RPMI7951 (cell line): ENCODE measurements around the gene MMP7. TPM values are rescaled to one million over a fixed set of nuclear protein-coding genes. Genes with fewer than 3 reads are reported as not detected.
A peak's percentile ranks its signal among the peaks of the same experiment; 100 is the strongest.

Experiments used
- DNase-seq: peaks from one replicate; pipeline ENCODE4 v3.0.0-alpha.2; 2012; ENCODE audit warnings: low read depth
- total RNA-seq: library from RNA; depleted of rRNA; stranded (reverse); fragments of >200 nt; shearing (Covaris generic); gene quantifications from 2 replicates; pipeline ENCODE4 v1.2.3, GENCODE V29; 2014; rRNA removed

The MMP7 gene, protein sequence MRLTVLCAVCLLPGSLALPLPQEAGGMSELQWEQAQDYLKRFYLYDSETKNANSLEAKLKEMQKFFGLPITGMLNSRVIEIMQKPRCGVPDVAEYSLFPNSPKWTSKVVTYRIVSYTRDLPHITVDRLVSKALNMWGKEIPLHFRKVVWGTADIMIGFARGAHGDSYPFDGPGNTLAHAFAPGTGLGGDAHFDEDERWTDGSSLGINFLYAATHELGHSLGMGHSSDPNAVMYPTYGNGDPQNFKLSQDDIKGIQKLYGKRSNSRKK
- not detected in 2 replicates for total RNA-seq

DNA sequence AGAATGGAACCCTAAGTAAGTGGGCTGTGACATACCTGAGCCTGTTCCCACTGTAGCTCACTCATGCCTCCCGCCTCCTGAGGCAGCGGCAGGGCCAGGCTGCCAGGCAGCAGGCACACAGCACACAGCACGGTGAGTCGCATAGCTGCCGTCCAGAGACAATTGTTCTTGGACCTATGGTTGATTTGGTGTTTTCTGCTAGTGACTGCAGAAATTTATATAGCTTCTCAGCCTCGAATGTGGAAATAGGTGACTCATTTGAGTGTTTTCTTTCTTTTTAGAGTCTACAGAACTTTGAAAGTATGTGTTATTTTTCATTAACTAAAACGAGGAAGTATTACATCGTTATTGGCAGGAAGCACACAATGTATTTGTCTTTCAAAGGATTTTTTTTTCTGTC lies at the start of gene MMP7:
TSS of gene MMP7 (minus strand) at position 190 of the 400 bp plus-strand sequence. CDS start at position 143, 47 bp downstream.
- DNase-seq: peak; percentile 13

DNA sequence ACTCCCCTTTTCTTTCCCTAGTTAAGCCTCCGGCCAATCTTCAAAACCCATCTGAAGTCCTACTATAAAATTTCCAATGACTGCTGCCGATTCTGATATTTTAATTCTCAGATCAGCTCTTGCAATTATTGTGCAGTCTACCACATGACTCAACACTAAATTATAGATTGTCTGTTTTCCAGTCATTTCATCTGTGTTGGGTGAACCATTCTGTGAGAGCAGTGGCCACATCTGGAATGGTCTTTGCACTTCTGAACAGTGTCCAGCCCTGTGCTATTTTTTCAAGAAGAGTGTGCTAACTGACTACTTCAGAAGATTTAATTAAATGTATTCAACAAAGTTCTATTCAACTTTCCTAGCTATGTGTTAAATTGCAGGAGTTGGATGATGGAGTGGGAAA lies 47.2 kb upstream of the MMP7 start:
- DNase-seq: no peak

- peak; percentile 50 for DNase-seq
Measured at GRCh38 chr11:102577182-102577581, 46.6 kb upstream of the MMP7 start.

DNA sequence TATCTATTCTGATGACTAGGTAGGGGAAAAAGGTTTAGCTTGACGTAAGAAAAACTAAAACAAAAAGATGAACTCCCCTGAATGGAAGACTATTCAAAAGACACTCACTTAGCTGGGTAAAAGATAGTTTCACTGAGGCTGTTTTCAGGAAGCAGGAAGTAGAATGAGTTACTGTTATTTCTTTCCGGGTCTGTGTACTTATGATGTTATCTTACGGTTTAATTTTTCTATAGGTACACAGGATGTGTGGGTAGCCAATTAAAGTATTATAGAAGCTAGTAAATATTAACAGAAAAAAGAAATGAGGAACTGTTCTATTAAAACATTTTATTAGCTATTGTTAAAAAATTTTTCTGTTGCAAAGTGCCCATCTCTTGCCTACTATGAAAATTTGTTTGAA lies 45.8 kb upstream of the MMP7 start:
- no peak for DNase-seq

GRCh38 chr11:102575012-102575411 lies 44.5 kb upstream of the MMP7 start:
- peak; percentile 87 for DNase-seq

GRCh38 chr11:102573851-102574250 lies 43.3 kb upstream of the MMP7 start:
- DNase-seq: peak; percentile 71

DNA sequence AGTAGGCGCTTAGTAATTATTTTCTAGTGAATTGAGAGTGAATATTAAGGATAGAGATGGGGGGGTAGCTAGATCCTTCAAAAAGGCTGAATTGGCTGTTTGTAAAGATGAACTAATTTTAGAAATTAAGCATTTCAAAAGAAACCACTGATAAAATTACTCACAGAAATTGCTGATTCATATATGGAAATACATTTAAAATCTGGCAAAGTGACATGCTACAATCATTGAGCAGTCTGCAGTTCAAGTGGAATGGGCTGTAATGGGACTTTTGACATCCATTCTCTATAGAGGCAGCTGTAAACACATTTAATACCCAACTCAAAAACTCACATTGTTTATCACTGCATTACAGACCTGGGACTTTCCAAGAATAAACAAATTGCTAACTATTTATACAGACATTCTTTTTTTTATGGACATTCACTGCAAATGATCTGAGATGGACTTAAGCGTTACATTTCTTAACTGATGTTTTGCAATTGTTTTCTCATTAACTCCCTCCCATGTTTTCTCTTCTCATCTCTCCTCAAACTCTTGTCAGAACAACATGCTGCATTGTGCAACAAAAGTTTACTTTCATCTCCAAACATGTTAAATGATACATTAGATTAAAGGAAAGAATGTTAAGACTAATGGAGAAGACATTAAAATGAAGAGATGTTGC lies 42.1 kb upstream of the MMP7 start:
- DNase-seq: peak; percentile 16

GRCh38 chr11:102568851-102569250 lies 38.3 kb upstream of the MMP7 start:
- no peak for DNase-seq

GRCh38 chr11:102566112-102566511 lies 35.6 kb upstream of the MMP7 start:
- DNase-seq: no peak

DNA sequence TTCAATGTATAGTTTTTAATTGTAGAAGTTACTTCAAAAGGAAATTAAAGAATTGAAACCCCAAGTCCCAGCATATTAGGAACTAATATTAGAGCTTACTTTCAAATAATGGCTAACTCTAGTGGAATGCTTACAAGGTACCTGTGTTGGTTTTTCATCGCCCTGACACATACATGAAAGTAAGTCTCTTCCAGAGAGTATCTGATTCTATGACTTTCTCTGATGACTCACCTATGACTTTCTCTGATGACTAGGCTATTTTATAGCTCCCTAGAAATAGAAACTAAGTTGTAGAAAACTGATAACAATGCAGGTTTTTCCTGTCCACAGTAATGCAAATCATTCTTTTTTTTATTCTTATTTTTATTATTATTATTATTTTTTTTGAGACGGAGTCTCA lies 33.6 kb upstream of the MMP7 start:
- peak; percentile 80 for DNase-seq

DNA sequence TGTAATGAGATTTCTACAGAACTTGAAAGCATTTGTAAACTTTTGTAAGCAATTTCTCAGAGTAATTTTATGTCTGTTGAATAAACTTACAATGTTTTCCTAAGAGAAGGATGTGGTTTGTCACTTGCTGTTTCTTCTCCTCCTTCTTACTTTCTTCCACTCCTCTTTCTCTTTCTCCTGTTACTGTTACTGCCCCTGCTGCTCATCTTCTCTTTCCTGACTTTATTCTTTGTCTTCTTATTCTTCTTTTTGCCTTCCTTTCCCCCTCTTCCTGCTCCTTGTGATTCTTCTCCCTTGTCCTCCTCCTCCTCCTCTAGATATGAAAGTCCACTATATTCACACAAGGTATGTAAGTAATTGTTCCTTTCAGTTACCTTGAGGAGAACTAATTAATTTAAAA lies 31.1 kb upstream of the MMP7 start:
- no peak for DNase-seq

DNA sequence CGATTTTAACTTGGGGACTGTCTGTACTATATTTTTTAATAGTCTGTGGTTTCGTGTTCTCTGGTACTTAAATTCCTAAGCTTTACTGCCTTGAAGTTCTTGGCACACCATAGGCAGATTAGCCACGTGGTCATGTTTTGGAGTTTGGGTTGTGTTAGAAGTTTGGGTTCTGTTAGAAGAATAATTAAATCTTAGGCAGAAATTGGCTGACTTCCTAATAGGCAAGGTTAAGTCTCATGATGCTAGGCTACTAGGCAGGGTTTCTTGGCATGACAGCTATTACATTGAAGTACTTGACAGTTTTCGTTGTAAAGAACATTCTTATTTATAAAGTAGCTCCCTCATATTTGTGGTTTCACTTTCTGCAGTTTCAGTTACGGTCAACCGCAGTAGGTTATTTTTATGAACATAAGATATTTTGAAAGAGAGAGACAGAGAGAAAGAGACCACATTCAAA lies 30.0 kb upstream of the MMP7 start:
- DNase-seq: peak; percentile 74

DNA sequence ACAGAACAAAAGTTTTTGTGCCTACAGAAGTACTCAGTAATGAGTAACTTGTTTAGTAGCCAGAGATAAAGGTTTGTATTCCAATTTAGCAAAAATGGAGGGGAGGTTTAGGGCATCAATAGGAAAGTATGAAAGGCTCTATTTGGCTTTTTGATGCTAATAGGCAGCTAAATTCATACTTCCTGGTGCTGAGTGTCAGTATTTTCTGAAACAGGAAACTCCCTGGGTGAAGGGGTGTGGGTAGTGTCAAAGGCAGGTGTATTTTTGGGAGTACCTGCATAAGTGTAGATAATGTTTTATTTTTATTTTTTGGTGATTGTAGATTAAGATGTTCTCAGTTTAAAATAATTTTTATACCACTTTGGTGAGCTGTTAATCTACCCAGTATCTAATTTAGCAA lies 29.3 kb upstream of the MMP7 start:
- no peak for DNase-seq

DNA sequence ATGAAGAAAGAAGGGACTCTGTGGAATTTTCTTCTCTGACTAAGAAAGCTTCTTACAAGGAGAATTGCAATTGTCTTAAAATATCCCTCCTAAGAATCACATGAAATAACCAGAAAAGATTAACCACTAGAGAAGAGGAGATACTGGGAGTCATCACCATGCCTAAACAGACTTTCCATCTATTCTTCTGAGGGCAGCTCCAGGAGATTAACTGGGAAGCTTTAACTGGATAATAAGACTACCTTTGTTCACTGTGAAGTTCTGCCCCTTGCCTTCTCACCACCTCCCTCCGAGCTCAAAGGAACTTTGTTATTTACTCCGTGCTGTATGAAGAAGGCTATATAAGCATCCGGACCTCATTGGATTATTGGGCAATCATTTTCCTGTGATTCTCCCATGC lies 24.5 kb upstream of the MMP7 start:
- peak; percentile 15 for DNase-seq

GRCh38 chr11:102553835-102554282 lies 23.3 kb upstream of the MMP7 start:
- peak; percentile 50 for DNase-seq

DNA sequence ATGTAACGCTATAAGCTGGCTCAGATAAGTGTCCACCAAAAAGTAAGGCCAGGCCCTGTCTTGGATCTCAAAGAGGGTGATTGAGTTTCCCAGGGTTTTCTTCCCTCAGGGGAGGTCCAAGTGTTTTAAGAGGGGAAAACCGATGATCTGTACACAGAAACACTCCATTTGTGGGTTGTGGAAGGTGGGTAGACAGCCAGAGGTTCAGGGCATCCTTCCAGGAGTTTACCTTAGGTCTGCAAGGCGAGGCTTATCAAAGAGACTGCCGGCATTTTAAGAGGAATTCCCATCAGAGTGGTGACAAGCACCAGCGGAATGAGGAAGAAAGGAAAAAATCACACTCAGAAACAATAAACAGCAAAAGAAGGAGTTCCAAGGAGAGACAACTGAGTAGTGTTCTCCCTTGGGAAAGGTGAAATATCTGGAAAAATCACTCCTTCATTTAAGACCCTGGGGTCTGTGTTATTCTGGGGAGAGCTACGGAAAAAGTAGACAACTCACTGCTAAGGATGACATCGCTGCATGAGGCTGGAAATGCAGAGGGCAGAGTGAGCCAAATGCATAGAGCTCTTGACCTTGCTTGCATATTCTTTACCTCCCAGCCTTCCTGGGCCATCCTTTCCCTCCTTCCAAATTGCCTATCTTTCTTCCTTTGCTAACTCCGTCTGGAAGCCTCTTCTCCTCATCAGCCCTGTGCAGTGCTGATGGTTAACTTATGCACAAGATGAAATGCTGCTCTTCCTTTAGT lies 22.1 kb upstream of the MMP7 start:
- DNase-seq: peak; percentile 89

DNA sequence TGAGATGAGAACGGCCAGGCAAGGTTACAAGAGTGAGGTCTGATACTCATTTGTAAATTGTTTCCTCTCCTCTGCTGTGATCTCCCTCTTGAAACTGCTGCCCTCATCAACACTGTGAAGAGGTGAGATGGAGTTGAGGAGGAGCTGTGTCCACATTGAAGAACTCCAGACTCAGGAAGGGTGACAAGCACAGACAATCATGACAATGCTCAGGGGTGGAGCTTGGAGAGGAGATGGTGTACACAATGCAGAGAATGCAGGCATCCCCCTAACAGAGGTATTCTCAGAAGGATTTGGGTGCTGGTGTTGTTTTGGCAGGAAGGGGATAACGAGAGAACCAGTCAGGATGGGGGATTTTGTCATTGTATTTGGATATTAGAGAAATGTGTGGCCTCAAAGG lies 21.5 kb upstream of the MMP7 start:
- peak; percentile 19 for DNase-seq

- no peak for DNase-seq
Measured at GRCh38 chr11:102551169-102551781, 20.7 kb upstream of the MMP7 start.

DNA sequence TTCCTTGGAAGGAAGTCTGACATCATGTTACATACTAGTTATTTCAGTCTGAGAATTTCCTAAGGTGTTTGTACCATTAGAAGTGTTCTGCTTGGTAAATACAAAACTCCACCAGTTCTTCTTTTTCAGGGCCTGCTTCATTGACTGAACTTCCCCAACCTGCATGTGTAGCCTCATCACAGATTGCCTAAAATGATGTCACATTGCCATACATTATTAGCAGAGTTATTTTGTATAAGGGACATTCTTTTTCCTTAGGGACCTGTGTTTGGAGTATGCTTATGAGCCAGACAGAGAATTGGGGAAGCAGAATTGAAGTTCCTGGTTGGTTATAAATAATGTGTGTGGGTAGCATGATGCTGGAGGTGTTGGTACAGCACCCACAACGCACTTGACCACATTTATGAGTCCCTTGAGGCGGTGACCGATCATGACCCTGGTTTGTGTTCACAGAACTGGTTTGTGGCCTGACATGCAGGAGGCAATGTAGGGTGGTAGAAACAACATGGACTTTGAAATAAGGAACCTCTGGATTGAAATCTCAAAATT lies 16.4 kb upstream of the MMP7 start:
- DNase-seq: peak; percentile 33

GRCh38 chr11:102546427-102546826 lies 15.9 kb upstream of the MMP7 start:
- no peak for DNase-seq

GRCh38 chr11:102545701-102546100 lies 15.2 kb upstream of the MMP7 start:
- DNase-seq: no peak

- no peak for DNase-seq
Measured at GRCh38 chr11:102544594-102544993, 14.0 kb upstream of the MMP7 start.
